Measurements from ENCODE around the gene AGO4.

DNA sequence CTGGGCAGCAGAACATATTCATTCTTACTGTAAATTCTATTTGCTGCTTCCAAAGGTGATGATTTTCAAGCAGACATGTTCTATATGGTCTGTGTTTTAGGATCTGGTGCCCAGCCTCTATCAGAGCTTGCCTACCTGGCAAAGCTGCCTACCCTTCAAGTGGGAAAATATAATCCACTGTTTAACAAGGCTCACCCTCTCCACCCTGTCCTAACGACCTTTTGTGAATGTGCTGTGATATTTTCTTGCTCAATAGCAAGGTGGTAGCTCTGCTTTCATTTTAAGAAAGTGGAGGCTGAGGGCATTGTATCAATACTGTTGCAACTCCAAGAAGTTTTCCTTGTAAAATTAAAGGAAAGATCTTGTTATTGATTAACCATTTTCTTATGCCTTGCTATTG is 49.1 kb downstream of the AGO4 start:
- TF ChIP-seq, protein P1, sequence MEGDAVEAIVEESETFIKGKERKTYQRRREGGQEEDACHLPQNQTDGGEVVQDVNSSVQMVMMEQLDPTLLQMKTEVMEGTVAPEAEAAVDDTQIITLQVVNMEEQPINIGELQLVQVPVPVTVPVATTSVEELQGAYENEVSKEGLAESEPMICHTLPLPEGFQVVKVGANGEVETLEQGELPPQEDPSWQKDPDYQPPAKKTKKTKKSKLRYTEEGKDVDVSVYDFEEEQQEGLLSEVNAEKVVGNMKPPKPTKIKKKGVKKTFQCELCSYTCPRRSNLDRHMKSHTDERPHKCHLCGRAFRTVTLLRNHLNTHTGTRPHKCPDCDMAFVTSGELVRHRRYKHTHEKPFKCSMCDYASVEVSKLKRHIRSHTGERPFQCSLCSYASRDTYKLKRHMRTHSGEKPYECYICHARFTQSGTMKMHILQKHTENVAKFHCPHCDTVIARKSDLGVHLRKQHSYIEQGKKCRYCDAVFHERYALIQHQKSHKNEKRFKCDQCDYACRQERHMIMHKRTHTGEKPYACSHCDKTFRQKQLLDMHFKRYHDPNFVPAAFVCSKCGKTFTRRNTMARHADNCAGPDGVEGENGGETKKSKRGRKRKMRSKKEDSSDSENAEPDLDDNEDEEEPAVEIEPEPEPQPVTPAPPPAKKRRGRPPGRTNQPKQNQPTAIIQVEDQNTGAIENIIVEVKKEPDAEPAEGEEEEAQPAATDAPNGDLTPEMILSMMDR (IDR thresholded peaks at IDR 0.05), result no peak
- TF ChIP-seq POLR2A (IDR thresholded peaks at IDR 0.05), result no peak
